GM18526 (cell line): ENCODE results near the gene LRRC53.

Source experiments
- POLR2A ChIP-seq: IDR thresholded peaks from 3 replicates; pipeline ENCODE4 v1.6.1; 2011; ENCODE audit not compliant: insufficient read length; ENCODE audit errors: extremely low read depth

LRRC53 gene

GRCh38 chr1:74513411-74514300 lies 1.2 kb upstream of the LRRC53 start:
- TF ChIP-seq POLR2A, result no peak

- TF ChIP-seq POLR2A, result no peak
Observed at GRCh38 chr1:74508449-74508848, 4.0 kb downstream of the LRRC53 start.

GRCh38 chr1:74505928-74506710 lies 6.3 kb downstream of the LRRC53 start:
- no peak for TF ChIP-seq POLR2A

GRCh38 chr1:74504933-74505512 lies 7.4 kb downstream of the LRRC53 start:
- TF ChIP-seq POLR2A, result no peak

GRCh38 chr1:74504125-74504932 lies 8.1 kb downstream of the LRRC53 start:
- TF ChIP-seq POLR2A, result no peak

DNA sequence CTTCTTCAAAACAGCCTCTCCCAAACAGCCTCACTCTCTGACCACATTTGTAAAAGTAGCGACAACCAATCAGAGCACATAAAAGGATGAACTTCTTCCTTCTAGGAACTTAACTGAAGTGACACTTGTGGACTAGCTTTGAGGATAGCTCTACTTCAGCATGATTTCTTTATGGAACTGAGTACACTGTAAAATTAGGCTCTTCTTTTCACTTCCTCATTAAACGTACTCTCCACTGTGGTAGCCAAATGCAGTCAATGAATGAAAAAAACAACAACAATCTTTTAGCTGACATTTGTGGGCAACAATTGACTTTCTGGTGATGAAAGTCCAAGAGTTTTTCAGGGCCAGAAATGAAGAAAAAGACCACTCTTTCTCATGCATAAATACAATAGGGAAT lies 9.6 kb downstream of the LRRC53 start:
- no peak for TF ChIP-seq POLR2A

DNA sequence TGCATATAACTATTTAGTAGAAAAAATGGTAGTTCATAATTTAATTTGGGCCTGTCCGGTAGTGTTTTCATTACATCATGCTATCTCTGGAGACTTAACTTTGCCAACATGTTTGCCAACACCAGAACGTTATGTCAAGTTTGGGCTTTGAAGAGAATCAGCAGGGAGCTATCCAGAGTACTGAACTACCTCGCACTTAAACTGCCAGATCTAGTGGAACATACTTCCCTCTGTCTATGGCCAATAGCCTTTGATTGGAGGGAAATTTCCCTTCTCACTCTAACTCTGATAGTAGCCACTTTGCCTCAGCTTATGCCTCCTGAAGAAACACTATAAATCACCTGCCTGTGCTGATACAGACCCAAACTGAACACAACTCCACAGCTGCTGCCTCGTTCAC lies 10.0 kb downstream of the LRRC53 start:
- no peak for TF ChIP-seq POLR2A

DNA sequence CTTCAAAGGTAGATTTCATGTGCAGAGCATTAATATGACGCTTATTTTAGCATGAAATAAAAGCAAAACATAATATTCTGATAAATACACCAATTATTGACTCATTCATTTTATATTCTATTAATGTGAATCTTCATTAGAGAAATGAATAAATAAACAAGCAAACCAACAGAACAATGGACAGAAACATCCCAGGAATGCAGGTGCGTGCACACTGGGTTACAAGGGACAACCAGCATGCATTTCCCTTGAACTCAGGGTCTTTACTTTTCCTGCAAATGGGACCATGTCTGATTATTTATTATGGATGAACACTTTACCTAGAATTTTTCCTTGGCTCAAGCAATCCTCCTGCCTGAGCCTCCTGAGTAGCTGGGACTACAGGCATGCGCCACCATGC lies 13.5 kb downstream of the LRRC53 start:
- no peak for TF ChIP-seq POLR2A

DNA sequence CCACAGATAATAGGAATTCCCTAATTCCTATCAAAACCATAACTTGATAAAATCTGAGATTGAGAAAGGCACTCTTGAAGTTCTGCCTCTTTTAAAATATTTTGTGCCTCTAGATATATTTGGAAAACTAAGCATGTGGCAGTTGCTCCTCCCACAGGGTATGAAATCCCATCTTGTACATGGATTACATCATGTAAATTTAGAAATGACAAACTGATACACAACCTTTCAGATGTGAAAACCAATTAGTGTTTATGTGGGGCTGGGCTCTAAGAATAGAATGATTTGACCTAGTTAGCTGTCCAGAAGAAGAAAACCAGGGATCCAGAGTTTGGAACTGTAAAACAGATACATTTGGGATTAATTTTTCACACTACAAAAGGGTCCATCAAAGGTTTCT lies 15.7 kb downstream of the LRRC53 start:
- TF ChIP-seq POLR2A, result no peak

DNA sequence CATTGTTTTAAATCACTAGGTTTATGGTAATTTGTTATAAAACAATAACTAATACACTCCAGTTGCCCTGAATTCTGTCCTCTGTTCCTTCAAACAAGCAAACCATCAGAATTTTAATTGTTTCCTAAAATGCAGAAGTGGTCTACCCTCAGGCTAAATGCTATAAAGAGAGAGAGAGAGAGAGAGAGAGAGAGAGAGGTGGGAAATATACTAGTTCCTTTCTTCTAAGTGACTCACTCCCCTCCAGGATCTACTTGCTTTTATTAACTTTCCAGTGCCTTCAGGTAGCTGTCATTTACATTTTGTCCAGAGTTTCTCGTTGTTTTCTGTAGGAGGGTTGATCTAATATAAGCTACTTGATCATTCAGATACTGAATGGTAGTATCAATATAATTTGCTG lies 26.4 kb downstream of the LRRC53 start:
- TF ChIP-seq POLR2A, result no peak

- TF ChIP-seq POLR2A, result no peak
Observed at GRCh38 chr1:74485622-74486021, 26.8 kb downstream of the LRRC53 start.

GRCh38 chr1:74481607-74482006 lies 30.8 kb downstream of the LRRC53 start:
- no peak for TF ChIP-seq POLR2A

GRCh38 chr1:74480068-74480467 lies 32.3 kb downstream of the LRRC53 start:
- TF ChIP-seq POLR2A, result no peak

- TF ChIP-seq POLR2A, result no peak
Observed at GRCh38 chr1:74478979-74479378, 33.4 kb downstream of the LRRC53 start.

- TF ChIP-seq POLR2A, result no peak
Observed at GRCh38 chr1:74474585-74474984, 37.8 kb downstream of the LRRC53 start.
